GM12865 (cell line): ENCODE results near the gene ERMN.
"Not testable (repeated sequence)": the region's sequence is repeated elsewhere in the genome, so short reads cannot be mapped to it uniquely, and the experiment has no call there.

Source experiments
- DNase-seq: peaks from one replicate; pipeline ENCODE4 v3.0.0; 2010; ENCODE audit warnings: low read depth
- H3K4me3 ChIP-seq: 2 replicates; pipeline ENCODE4 v1.5.1; 2011; ENCODE audit warnings: mild to moderate bottlenecking, low read depth, low read length, control low read depth
- CTCF ChIP-seq: IDR thresholded peaks from 2 replicates; pipeline ENCODE4 v1.5.1; 2011; ENCODE audit warnings: low read length, control low read depth, low read depth, inconsistent platforms; ENCODE audit not compliant: insufficient read depth; ENCODE audit errors: missing control alignments

Gene ERMN

GRCh38 chr2:157361526-157361925 is 35.9 kb upstream of the ERMN start:
- no peak for DNase-seq
- no peak overlapping the region for H3K4me3 ChIP-seq
- no peak for TF ChIP-seq CTCF

GRCh38 chr2:157359628-157360027 is 34.0 kb upstream of the ERMN start:
- TF ChIP-seq CTCF: no peak
- no peak for DNase-seq
- no peak overlapping the region for H3K4me3 ChIP-seq

DNA sequence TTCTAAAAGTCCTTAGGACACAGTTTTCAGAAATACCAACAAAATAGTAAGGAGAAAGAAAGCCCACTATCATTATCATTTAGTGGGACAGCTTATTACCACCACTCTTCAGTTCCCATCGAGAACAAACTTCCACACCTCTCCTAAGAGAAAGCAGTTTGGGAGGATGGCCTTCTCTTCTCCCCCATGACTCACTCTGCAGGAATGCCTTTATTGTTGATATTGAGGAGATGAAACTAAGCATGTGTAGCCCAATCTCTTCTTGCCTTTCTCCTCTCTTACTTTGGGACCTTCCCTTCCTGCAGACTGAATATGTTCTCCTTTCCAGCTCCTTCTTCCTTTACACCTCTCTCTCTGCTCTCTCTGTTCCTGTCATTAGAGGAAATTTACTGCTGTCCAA is 30.0 kb upstream of the ERMN start:
- TF ChIP-seq CTCF: no peak
- no peak for DNase-seq
- H3K4me3 ChIP-seq: no peak overlapping the region

DNA sequence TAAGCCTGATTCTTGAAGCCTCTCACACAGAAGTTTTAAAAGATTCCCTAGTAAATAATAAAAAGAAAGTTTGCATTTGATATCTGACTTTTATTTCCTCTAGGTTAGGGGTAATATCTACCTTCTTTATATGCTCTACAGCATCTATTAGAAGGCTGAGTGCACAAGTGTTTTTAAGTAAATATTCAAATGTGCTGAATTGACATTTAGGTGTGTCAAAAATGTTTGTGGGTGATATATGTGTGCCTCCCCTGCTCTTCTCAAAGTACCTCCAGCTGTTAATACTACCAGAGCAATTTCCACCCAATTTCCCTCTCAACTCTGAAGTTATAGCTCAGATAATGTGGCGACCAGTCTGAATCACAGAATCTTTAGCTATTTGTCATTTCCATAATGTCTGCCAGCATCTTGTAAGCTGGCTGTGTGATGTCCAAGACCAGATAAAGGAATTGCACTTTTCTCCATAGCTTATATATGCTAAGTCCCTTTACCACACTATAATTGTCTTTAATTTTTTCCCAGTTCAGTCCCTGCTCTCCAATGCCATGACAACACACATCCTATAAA is 24.4 kb upstream of the ERMN start:
- no peak overlapping the region for H3K4me3 ChIP-seq
- no peak for TF ChIP-seq CTCF
- DNase-seq: no peak

DNA sequence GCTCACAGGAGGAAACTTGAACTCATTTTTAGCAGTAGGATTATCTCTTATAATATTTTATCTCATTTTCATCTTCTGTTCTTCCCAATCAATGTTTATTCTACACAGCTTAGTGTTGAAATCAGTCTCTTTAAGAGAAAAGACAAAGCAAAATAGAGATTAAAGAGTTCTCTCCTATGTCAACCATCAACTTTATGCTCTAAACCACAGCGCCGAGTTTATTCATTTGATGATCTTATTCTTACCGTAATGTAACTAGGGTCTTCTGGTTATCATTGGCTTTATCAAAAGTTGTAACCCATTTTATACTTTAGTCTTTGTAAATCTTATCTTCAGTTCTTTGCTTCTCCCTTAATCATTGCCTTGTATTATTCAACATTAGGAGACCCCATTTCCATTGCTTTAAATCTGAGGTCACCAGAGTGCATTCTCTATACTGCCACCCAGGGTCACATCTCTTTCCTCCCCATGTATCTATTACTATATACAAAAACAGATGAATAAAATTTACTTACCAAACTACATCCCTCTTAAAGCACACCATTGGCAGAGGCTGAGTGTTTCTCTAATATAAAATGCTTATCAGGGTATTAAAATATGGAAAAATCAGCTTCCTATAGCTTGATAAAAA is 22.8 kb upstream of the ERMN start:
- no peak overlapping the region for H3K4me3 ChIP-seq
- no peak for TF ChIP-seq CTCF
- no peak for DNase-seq

GRCh38 chr2:157345647-157346389 is 20.2 kb upstream of the ERMN start:
- no peak for TF ChIP-seq CTCF
- H3K4me3 ChIP-seq: no peak overlapping the region
- no peak for DNase-seq

DNA sequence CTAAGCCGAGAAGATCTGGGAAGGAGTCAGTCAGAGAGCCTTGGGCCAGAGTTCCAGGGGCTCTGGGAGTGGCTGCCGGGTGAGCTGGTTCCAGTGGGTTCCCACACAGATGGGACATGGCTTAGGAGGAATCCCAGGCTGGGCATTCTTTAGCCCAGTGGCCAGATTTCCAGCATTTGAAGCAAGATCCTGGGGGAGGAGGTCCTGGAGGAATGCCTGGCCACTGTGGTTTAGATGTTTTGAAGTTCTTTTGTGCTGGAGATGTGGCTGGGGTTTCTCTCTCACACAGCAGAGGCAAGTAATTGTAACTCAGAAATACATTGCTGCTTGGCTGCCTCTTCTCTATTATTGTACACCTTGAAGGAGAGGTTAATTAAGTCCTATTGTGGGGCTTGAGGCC is 15.8 kb upstream of the ERMN start:
- H3K4me3 ChIP-seq, DNase-seq: not testable (repeated sequence)
